DMS 273 treated with DMSO at 0.1 percent for 48 hours (cell line): ENCODE data around the gene PFDN2.
A peak's percentile ranks its signal among the peaks of the same experiment; 100 is the strongest.

ENCODE experiments used
- DNase-seq: peaks from one replicate; lab custom pipeline; 2025; lab: John Stamatoyannopoulos, UW

Gene PFDN2

GRCh38 chr1:161117759-161118581 lies at the start of gene PFDN2, which contains the start of gene NIT1:
Gene PFDN2, minus strand, starts transcription at chr1:161118037. Its CDS starts 11 bp downstream, at chr1:161118026.
Gene NIT1, plus strand, starts transcription at chr1:161118105. Its CDS starts 72 bp downstream, at chr1:161118177.
- DNase-seq, result peak; percentile 66

GRCh38 chr1:161166669-161167548 lies 49.1 kb upstream of the PFDN2 start:
- DNase-seq, result no peak

DNA sequence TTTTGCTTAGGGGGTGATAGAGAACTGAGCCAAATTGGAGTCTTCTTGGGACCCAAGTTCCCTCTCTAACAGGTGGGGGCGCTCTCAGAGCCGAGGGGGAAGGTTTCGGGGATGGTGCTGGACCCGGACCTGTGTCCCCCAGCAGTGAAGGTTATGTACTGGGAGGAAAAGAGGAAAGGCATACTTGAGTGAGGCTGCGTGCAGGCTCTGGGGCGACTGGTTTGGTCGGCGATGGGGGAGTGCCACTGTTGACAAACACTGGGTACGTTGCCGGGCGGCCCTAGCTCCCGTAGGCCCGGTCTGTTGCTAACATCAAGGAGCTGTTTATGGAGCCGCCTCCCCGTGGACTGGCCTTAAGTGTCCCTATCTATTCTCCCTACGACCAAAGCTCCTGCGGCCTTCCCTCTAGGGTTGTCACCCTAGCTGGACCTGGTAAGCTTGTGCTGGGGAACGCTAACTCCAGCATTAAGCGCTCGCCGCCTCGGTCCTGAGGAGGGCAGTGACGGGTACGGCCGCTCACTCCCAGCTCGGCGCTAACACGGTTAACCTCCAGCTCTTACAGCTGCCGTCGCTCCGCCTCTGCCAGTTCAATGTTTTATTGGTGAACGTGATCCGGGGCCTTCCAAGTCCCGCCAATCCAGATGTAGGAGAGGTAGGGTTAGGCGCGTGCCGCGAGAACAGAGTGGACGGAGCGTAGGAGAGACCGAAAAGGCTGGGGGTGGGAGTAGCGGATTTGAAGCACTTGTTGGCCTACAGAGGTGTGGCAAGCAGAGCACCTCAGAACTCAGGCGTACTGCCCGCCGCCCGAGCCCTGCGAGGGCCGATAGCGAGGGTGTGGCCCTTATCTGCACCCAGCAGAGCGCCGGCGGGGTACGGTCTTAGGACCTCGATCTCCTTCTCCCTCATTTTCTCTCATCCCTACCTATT lies 48.2 kb upstream of the PFDN2 start, which contains the start of gene PPOX:
Gene PPOX, plus strand, starts transcription at position 685 of the 927 bp plus-strand sequence. CDS start 422 bp downstream, outside the sequence.
- peak; percentile 97 for DNase-seq

DNA sequence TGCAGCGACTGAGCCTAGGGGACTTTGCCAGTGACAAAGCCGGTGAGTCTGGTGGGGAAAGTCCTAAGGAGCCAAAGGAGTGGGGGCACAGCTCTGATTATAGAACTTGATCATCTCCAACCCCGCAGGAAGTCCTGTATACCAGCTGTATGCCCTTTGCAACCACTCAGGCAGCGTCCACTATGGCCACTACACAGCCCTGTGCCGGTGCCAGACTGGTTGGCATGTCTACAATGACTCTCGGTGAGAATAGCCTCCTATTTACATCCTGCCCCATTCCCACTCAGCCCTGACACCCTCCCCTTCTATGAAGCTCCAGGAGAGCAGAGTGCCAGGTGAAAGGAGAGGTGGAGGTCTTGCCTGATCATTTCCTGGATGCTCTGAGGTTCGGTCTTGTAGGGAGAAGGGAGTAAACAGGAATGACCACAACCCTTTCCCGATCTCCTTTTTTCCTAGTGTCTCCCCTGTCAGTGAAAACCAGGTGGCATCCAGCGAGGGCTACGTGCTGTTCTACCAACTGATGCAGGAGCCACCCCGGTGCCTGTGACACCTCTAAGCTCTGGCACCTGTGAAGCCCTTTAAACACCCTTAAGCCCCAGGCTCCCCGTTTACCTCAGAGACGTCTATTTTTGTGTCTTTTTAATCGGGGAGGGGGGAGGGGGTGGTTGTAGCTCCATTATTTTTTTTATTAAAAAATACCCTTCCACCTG lies 47.2 kb upstream of the PFDN2 start:
- no peak for DNase-seq

DNA sequence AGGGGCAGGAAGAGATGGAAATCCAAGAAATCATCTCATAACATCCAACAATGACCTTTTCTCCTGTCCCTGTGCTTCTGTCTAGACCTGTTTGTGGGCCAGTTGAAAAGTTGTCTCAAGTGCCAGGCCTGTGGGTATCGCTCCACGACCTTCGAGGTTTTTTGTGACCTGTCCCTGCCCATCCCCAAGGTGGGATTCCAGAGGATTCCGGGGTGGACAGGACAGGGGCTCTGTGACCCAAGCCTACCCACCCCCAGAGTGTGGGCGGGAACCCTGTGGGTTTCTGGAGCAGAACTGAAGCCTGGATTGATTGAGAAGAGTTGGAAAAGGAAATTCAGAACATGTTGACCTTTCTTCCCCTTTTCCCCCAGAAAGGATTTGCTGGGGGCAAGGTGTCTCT lies 46.0 kb upstream of the PFDN2 start:
- DNase-seq, result no peak

DNA sequence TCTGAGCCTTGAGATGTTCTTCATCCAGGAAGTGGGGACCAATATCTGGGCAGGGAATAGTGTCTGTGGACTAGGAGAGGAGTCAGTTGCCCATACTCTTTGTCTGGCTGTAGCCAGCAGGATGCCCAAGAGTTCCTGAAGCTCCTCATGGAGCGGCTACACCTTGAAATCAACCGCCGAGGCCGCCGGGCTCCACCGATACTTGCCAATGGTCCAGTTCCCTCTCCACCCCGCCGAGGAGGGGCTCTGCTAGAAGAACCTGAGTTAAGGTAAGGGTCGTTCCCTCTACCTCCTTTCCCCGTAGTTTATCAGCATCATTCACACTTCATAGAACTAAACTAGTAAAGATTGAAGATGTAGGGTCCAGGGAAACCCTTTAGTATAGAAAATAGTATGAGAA lies 45.0 kb upstream of the PFDN2 start:
- no peak for DNase-seq

GRCh38 chr1:161162052-161162451 lies 44.2 kb upstream of the PFDN2 start:
- no peak for DNase-seq

DNA sequence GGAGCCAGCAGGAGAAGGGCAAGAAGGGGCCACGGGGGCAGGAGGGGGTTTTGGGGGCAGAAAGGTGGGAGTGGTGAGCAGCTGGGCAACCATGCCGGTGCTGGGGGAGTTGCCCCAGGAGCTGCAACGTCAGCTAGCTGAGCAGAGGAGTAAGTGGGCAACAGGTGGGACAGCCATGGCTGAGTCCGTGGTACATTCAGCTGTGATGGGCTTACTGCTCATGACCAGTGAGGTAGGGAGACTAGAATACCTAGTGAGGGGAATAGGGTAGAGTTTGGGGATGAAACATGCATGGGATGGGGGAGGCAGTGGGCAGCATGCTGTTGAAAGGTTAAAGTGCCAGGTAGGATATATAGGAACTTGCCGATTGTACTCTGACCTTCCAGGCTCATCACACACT lies 43.8 kb upstream of the PFDN2 start:
- DNase-seq, result no peak

DNA sequence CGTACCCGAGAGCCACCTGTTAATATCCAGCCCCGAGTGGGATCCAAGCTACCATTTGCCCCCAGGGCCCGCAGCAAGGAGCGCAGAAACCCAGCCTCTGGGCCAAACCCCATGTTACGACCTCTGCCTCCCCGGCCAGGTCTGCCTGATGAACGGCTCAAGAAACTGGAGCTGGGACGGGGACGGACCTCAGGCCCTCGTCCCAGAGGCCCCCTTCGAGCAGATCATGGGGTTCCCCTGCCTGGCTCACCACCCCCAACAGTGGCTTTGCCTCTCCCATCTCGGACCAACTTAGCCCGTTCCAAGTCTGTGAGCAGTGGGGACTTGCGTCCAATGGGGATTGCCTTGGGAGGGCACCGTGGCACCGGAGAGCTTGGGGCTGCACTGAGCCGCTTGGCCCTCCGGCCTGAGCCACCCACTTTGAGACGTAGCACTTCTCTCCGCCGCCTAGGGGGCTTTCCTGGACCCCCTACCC lies 42.9 kb upstream of the PFDN2 start:
- DNase-seq, result no peak

- DNase-seq, result no peak
These were observed 42.0 kb upstream of the PFDN2 start for GRCh38 chr1:161159913-161160243.

- DNase-seq, result peak; percentile 76
These were observed 41.5 kb upstream of the PFDN2 start, which contains the start of gene USP21 for GRCh38 chr1:161159087-161159912. Gene USP21, plus strand, starts transcription at chr1:161159500. Its CDS starts 1,141 bp downstream, at chr1:161160641.

DNA sequence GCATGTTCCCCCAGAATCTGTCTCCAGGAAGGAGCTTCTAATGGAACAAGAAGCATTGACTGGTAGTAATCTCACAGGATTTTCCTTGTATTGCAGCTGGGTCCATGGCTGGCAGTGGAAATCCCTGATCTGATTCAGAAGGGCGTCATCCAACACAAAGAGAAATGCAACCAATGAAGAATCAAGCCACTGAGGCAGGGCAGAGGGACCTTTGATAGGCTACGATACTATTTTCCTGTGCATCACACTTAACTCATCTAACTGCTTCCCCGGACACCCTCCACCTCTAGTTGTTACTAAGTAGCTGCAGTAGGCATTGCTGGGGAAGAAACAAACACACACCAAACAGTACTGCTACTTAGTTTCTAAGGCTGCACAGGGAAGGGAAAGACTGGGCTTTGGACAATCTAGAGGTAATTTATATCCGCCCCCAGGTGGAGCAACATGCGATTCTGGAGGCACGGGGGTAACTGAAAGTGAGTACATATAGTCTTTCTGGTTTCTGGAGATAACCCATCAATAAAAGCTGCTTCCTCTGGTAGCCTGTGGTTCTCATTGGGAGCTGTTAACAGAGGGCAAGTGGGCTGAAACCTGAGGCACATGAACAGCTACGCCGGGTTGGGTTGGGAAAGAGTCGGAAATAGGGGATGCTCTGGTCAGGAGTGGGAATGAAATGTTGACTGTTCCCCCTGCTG lies 40.6 kb upstream of the PFDN2 start:
- no peak for DNase-seq

GRCh38 chr1:161157867-161158266 lies 40.0 kb upstream of the PFDN2 start:
- no peak for DNase-seq

GRCh38 chr1:161153682-161154337 lies 36.0 kb upstream of the PFDN2 start, which contains the start of gene UFC1:
Gene UFC1, plus strand, starts transcription at chr1:161153978. Its CDS starts 20 bp downstream, at chr1:161153998.
- DNase-seq, result peak; percentile 83

GRCh38 chr1:161153176-161153575 lies 35.3 kb upstream of the PFDN2 start:
- no peak for DNase-seq

DNA sequence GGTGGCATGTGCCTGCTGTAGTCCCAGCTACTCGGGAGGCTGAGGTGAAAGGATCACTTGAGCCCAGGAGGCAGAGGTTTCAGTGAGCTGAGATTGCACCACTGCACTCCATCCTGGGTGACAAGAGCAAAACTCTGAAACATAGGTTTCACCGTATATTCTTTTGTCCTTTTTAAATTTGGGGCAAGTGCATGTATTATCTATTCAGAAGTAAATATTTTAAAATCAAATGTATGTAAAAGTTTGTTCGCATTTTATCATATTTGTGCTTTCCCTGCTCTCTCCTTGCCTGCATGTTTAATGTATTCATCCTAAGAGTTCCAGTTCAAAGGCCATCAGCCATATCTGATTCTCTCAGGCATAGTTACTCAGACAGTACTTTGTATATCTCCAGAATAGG lies 28.0 kb upstream of the PFDN2 start:
- DNase-seq, result no peak

DNA sequence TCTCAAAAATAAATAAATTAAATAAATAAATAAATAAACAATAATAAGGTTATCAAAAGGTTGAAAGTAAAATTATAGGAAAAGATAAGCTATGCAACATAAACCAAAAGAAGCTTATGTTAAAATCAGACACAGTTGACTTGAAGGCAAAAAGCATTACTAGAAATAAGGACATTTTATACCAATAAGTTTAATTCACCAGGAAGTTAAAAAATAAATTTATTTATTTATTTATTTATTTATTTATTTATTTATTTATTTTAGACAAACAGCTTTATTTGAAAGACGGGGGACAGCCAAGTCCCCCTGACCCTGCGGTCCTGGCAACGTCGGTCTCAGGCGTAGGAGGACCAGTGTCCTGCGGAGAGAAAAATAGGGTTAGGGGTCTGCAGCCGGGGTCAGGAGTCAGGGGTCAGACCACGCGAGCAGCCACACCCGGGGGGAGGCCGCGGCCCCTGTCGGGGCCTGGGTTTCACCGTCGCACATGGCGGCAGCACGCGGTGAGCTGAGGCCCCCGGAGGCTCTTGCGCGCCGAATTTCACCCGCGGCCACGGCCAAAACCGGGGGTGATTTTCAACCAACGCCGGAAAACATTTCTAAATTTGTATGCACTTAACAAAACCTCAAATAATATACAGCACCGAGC lies 23.0 kb upstream of the PFDN2 start:
- DNase-seq, result no peak

DNA sequence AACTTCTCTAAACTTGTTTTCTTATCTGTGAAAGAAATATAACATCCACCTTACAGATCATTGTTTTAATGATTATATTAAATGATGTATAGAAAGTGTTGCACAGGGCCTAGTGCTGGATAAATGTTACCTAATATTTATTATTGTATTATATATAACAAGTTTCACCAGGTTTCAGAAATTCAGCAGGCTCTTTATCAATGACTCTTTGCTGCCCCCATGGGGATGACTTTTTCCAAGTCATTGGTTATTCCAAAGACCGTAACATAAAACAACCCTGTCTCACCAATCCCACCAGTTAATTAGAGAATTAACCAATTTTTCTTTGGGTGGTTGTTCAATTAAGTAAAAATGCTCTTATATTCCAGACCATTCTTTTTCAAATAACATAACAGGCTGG lies 21.9 kb upstream of the PFDN2 start:
- no peak for DNase-seq
